ENCODE measurements around the gene POTED. TPM values are rescaled to one million over a fixed set of nuclear protein-coding genes. Genes with fewer than 3 reads are reported as not detected.
"Not testable (repeated sequence)": the region's sequence is repeated elsewhere in the genome, so short reads cannot be mapped to it uniquely, and the experiment has no call there.

POTED gene
- total RNA-seq = not detected

GRCh38 chr21:13609477-13609876 lies at the start of gene POTED:
Gene POTED (plus strand): TSS chr21:13609777. CDS start chr21:13610229, 452 bp downstream.
- not testable (repeated sequence) for H3K9me3 ChIP-seq; H3K4me1 ChIP-seq; H3K36me3 ChIP-seq; H3K27me3 ChIP-seq; H3K4me3 ChIP-seq; ATAC-seq (ENCODE audit: low FRiP score in 2 of 2); H3K27ac ChIP-seq
- no CpG with 5 or more reads among the region's 42 CpGs for WGBS, 2 donors
- DNase-seq = peak in 1 of 2 donors; percentile 8

- WGBS, 2 donors = no CpG with 5 or more reads among the region's 5 CpGs
- H3K9me3 ChIP-seq; ATAC-seq (ENCODE audit: low FRiP score in 2 of 2); DNase-seq; H3K36me3 ChIP-seq; H3K27me3 ChIP-seq; H3K4me3 ChIP-seq; H3K4me1 ChIP-seq; H3K27ac ChIP-seq: not testable (repeated sequence)
Measured at GRCh38 chr21:13650101-13650500, 40.5 kb downstream of the POTED start.

- DNase-seq; H3K9me3 ChIP-seq; H3K27ac ChIP-seq; H3K27me3 ChIP-seq; H3K4me1 ChIP-seq; H3K36me3 ChIP-seq; ATAC-seq (ENCODE audit: low FRiP score in 2 of 2); H3K4me3 ChIP-seq: not testable (repeated sequence)
- WGBS, 2 donors = 87% methylated on average over 6 of the region's 6 CpGs; no CpG with 5 or more reads in 1 of the 2 donors
Measured at GRCh38 chr21:13651746-13652145, 42.2 kb downstream of the POTED start.

Small RNA genes within 50 kb of the gene (small RNA-seq; reads per million reads assigned to genes)
- 0 reads per million in 4 donors for gene AL050303.3
- gene MIR3118-1 = 0 reads per million in 4 donors
- 0 reads per million in 4 donors for gene RNU6-286P

All from upper lobe of left lung (tissue), 6 donors.